PC-9 (cell line): ENCODE data around the gene TP53BP2. TPM values are rescaled to one million over a fixed set of nuclear protein-coding genes. Genes with fewer than 3 reads are reported as not detected.

Experiments
- BruUV-seq: library from RNA; stranded (reverse); fragments of 400-500 nt; replicated peaks from 2 replicates; lab custom pipeline; 2021; lab: Mats Ljungman, UMichigan
- CTCF ChIA-PET: fragments of 300-600 bp; sonication (Branson Sonifier 250); formaldehyde crosslinking; loops from one replicate; lab custom pipeline; 2022; ENCODE audit warnings: antibody characterized with exemption; lab: Charles Lee
- POLR2A ChIA-PET: fragments of 300-600 bp; sonication (Branson Sonifier 250); formaldehyde crosslinking; loops from one replicate; lab custom pipeline; 2022; ENCODE audit warnings: antibody characterized with exemption; ENCODE audit not compliant: unreplicated experiment; lab: Charles Lee
- DNase-seq, 2 experiments: peaks; one replicate each; pipeline versions ENCODE4 v3.0.0 to v3.0.0-alpha.2; 2015 to 2022; ENCODE audit warnings: mixed read lengths in 1 of 2
- H2AFZ ChIP-seq: fragments of 200-600 bp; sonication (generic); 2 replicates; pipeline ENCODE4 v1.8.1; 2017; ENCODE audit warnings: antibody characterized with exemption
- H3F3A ChIP-seq: fragments of 200-600 bp; sonication (generic); 2 replicates; pipeline ENCODE4 v1.8.1; 2017; ENCODE audit warnings: antibody characterized with exemption, mild to moderate bottlenecking, low read depth; ENCODE audit not compliant: insufficient read depth
- H3K27ac ChIP-seq: fragments of 200-600 bp; sonication (generic); 2 replicates; pipeline ENCODE4 v1.6.1; 2016; ENCODE audit warnings: mixed run types
- H3K27me3 ChIP-seq: fragments of 200-600 bp; sonication (generic); 2 replicates; pipeline ENCODE4 v1.6.1; 2016; ENCODE audit warnings: low read depth, mixed run types; ENCODE audit not compliant: insufficient read depth
- H3K36me3 ChIP-seq: fragments of 200-600 bp; sonication (generic); 2 replicates; pipeline ENCODE4 v1.6.1; 2016; ENCODE audit warnings: low read depth, mixed run types
- H3K4me1 ChIP-seq: fragments of 200-600 bp; sonication (generic); replicated peaks from 2 replicates; pipeline ENCODE4 v1.6.1; 2016; ENCODE audit warnings: mixed run types; ENCODE audit not compliant: insufficient read depth
- H3K4me2 ChIP-seq: fragments of 200-600 bp; sonication (generic); 2 replicates; pipeline ENCODE4 v1.6.1; 2017; ENCODE audit warnings: mixed run types
- H3K4me3 ChIP-seq: fragments of 200-600 bp; sonication (generic); 2 replicates; pipeline ENCODE4 v1.6.1; 2016; ENCODE audit warnings: mixed run types
- H3K79me2 ChIP-seq: fragments of 200-600 bp; sonication (generic); 2 replicates; pipeline ENCODE4 v1.6.1; 2017; ENCODE audit warnings: low read depth, mixed run types
- H3K9me2 ChIP-seq: fragments of 200-600 bp; sonication (generic); 2 replicates; pipeline ENCODE4 v1.8.1; 2017; ENCODE audit warnings: mild to moderate bottlenecking; ENCODE audit not compliant: insufficient read depth
- H3K9me3 ChIP-seq: fragments of 200-600 bp; sonication (generic); 2 replicates; pipeline ENCODE4 v1.8.1; 2016; ENCODE audit warnings: low read depth; ENCODE audit not compliant: insufficient read depth
- H4K20me1 ChIP-seq: fragments of 200-600 bp; sonication (generic); 2 replicates; pipeline ENCODE4 v1.8.1; 2017; ENCODE audit not compliant: insufficient read depth
- EZH2 ChIP-seq: fragments of 200-600 bp; sonication (generic); IDR thresholded peaks from 2 replicates; pipeline ENCODE4 v1.8.0; 2017; ENCODE audit warnings: antibody characterized with exemption, low read depth
- intact Hi-C: fragments of 100-400 bp; cut with micrococcal nuclease; formaldehyde crosslinking; loops from one replicate; pipeline ENCODE4 v1.10.0; 2022; ENCODE audit not compliant: unreplicated experiment
- total RNA-seq: library from RNA; stranded (reverse); gene quantifications from 2 replicates; pipeline ENCODE4 v1.2.3, GENCODE V29; 2021
- TF ChIP-seq, protein P1 (sequence below): fragments of 200-600 bp; sonication (generic); conservative IDR thresholded peaks from 2 replicates; pipeline ENCODE4 v1.6.1; 2017; ENCODE audit warnings: mixed run types, antibody characterized with exemption, mild to moderate bottlenecking, moderate library complexity

The TP53BP2 gene
- total RNA-seq, 1 experiment from 2014 or later: 63.1 TPM

DNA sequence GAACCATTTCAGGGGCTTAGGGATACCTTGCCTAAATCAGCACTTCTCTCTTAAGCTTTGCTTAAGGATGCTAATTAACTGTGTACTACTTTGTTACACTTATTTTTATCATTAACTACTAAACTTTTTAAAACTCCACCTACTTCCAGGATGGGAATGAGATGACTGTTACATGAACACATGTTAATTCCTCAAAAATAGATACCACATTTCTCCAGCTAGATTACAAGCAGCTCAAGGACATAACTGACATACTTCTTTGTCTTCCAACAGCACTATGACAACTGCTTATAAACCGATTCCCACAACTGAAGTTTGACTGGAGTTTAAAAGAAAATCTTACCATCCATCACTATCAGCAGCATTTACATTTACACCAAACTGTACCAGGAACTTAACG, 53.7 kb downstream of the TP53BP2 start:
- Histone ChIP-seq H3K27me3 (no peaks in the 10 kb centered on the region), H3K27ac (no peak overlapping the region), H4K20me1 (no peaks in the 10 kb centered on the region), H3K9me3 (no peaks in the 10 kb centered on the region), H3K4me1 (peaks cover 20% of the 10 kb centered on the region), H3K79me2 (no peaks in the 10 kb centered on the region), H3F3A (peaks cover 7% of the 10 kb centered on the region), H3K4me3 (no peak overlapping the region), H3K4me2 (no peak overlapping the region), H2AFZ (no peak overlapping the region), H3K9me2 (no peaks in the 10 kb centered on the region), H3K36me3 (peaks cover 17% of the 10 kb centered on the region; the same call in 1 of the 2 replicates)
- TF ChIP-seq, protein P1, sequence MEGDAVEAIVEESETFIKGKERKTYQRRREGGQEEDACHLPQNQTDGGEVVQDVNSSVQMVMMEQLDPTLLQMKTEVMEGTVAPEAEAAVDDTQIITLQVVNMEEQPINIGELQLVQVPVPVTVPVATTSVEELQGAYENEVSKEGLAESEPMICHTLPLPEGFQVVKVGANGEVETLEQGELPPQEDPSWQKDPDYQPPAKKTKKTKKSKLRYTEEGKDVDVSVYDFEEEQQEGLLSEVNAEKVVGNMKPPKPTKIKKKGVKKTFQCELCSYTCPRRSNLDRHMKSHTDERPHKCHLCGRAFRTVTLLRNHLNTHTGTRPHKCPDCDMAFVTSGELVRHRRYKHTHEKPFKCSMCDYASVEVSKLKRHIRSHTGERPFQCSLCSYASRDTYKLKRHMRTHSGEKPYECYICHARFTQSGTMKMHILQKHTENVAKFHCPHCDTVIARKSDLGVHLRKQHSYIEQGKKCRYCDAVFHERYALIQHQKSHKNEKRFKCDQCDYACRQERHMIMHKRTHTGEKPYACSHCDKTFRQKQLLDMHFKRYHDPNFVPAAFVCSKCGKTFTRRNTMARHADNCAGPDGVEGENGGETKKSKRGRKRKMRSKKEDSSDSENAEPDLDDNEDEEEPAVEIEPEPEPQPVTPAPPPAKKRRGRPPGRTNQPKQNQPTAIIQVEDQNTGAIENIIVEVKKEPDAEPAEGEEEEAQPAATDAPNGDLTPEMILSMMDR: no peak
- no peak for TF ChIP-seq EZH2
- no peak for DNase-seq
- ChIA-PET CTCF (interaction anchor here (0.6 kb wide), 1 partner anchor 55 kb away, joined by 3 read pairs; no protein-coding TSS in a partner anchor), POLR2A (no interaction called here)
- BruUV-seq: no TSS peak
- intact Hi-C loops: no loop called here

DNA sequence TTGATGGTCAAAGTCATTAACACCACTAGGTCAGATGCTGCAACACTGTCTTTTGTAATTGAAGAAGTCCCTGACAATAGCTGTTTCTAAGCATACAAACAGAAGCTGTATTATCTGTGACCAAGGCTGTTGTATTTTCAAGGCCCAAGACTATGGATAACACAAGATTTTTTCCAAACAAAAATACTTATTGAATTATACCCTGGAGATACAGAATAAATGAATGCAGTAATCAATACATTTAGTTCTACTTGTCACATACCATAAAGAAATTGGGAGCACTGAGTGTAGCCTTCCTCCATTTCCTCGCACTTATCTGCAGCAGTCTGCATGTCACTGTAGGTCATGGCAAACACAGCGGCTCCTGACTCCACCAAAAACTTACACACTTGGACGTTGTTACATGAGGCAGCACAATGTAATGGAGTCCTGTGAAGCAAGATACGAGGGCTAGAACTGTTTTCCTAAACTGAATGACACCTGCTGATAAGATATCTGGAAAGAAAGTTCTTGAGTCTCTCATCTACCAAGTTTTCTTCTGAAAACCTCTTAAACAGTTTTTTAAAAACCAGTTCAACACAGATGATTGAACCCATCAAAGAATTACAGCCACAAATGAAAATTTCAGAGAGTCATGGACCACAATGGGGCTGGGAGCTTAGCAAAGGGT, 56.9 kb downstream of the TP53BP2 start:
- H4K20me1 ChIP-seq: no peaks in the 10 kb centered on the region
- peaks cover 14% of the 10 kb centered on the region; the same call in 1 of the 2 replicates for H3K36me3 ChIP-seq
- BruUV-seq: no TSS peak
- intact Hi-C loops: no loop called here
- peaks cover 4% of the 10 kb centered on the region for H3K4me1 ChIP-seq
- no peaks in the 10 kb centered on the region for H3K79me2 ChIP-seq
- TF ChIP-seq, protein P1: no peak
- no peak for TF ChIP-seq EZH2
- no peaks in the 10 kb centered on the region for H3K9me2 ChIP-seq
- H3F3A ChIP-seq: no peaks in the 10 kb centered on the region; the same call in 1 of the 2 replicates
- no peaks in the 10 kb centered on the region for H3K27me3 ChIP-seq
- H3K4me3 ChIP-seq: no peak overlapping the region
- no peak for DNase-seq
- H3K27ac ChIP-seq: no peak overlapping the region
- H3K4me2 ChIP-seq: no peak overlapping the region
- ChIA-PET CTCF (no interaction called here), POLR2A (interaction anchor here (0.6 kb wide), 1 partner anchor 491 kb away, joined by 4 read pairs; no protein-coding TSS in a partner anchor)
- H2AFZ ChIP-seq: no peak overlapping the region
- H3K9me3 ChIP-seq: no peaks in the 10 kb centered on the region

DNA sequence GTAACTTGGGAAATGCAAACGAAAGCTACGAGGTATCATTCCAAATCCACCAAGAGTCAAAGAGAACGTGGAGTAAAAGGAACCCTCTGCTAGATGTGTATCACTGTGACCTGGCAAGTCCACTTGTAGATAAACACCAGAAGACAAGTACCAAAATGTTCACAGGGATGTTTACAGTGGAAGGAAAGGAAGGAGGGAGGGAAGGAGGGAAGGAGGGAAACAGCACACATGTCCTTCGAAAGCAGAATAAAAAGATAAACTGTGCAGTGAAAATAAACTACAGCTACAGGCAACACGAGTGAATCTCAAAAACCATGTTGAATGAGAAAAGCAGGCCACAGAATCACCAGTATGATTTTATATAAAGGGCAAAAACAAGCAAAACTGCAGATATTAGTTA, 59.9 kb downstream of the TP53BP2 start:
- Histone ChIP-seq H3K4me3 (no peak overlapping the region), H3K27me3 (no peaks in the 10 kb centered on the region), H3K9me3 (no peaks in the 10 kb centered on the region), H3F3A (peaks cover 15% of the 10 kb centered on the region), H3K36me3 (peaks cover 5% of the 10 kb centered on the region; the same call in 1 of the 2 replicates), H3K27ac (no peak overlapping the region), H4K20me1 (no peaks in the 10 kb centered on the region), H2AFZ (no peak overlapping the region), H3K9me2 (no peaks in the 10 kb centered on the region), H3K79me2 (no peaks in the 10 kb centered on the region), H3K4me1 (no peaks in the 10 kb centered on the region), H3K4me2 (no peak overlapping the region)
- no peak for DNase-seq
- POLR2A ChIA-PET: no interaction called here
- no TSS peak for BruUV-seq
- intact Hi-C loops: no loop called here
- TF ChIP-seq EZH2: no peak
- TF ChIP-seq, protein P1: no peak
- CTCF ChIA-PET: no interaction called here
